Mammary epithelial cell (primary cell): ENCODE measurements around the gene NPTXR.

Experiments
- EZH2 ChIP-seq: IDR thresholded peaks from 2 replicates; pipeline ENCODE4 v1.6.1; 2012; ENCODE audit warnings: low read length, inconsistent platforms, borderline replicate concordance
- TF ChIP-seq, protein P1 (sequence below), 2 donors: IDR thresholded peaks in 1 of 2; conservative IDR thresholded peaks in 1 of 2; 2 replicates each; pipeline ENCODE4 v1.5.1; 2011 to 2012; ENCODE audit warnings: inconsistent platforms in 2 of 2, low read length in 2 of 2, mild to moderate bottlenecking in 2 of 2, control low read depth in 1 of 2, low read depth in 1 of 2; ENCODE audit not compliant: insufficient read depth in 1 of 2; ENCODE audit errors: extremely low read depth in 1 of 2

DNA sequence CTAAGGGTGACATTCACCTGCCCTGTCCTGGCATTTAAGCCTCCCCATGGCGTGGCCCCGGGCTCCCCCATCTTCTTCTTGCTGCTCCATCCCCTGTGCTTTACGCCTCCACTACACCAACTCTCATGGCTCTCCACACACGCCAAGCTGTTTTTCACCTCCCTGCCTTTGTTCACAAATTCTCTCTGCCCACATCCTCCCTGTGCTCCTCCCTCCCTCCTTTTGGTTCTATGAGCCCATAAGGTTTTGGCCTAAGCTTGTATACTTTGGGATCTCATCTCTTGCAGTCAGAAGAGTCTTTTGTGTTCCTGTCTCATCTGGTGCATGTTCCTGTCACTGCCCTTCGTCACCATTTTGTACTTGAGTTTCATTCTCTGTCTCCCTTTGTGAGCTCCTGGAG lies 45.3 kb downstream of the NPTXR start:
- TF ChIP-seq, protein P1, sequence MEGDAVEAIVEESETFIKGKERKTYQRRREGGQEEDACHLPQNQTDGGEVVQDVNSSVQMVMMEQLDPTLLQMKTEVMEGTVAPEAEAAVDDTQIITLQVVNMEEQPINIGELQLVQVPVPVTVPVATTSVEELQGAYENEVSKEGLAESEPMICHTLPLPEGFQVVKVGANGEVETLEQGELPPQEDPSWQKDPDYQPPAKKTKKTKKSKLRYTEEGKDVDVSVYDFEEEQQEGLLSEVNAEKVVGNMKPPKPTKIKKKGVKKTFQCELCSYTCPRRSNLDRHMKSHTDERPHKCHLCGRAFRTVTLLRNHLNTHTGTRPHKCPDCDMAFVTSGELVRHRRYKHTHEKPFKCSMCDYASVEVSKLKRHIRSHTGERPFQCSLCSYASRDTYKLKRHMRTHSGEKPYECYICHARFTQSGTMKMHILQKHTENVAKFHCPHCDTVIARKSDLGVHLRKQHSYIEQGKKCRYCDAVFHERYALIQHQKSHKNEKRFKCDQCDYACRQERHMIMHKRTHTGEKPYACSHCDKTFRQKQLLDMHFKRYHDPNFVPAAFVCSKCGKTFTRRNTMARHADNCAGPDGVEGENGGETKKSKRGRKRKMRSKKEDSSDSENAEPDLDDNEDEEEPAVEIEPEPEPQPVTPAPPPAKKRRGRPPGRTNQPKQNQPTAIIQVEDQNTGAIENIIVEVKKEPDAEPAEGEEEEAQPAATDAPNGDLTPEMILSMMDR (conservative IDR thresholded peaks at IDR 0.05 in 1 of 2, IDR thresholded peaks at IDR 0.05 in 1 of 2; ENCODE audit: extremely low read depth in 1 of 2, insufficient read depth in 1 of 2, low read depth in 1 of 2, low read length in 2 of 2) = no peak
- TF ChIP-seq EZH2 = no peak
